ENCODE results near the gene MMP25. TPM values are rescaled to one million over a fixed set of nuclear protein-coding genes. Genes with fewer than 3 reads are reported as not detected.

The MMP25 gene
- total and polyA plus RNA-seq, 9 of the 15 experiments (the other 6 are each of a cell fraction or from before 2014, with no cell fraction given), result 0.03 to 0.04 TPM; not detected in 7

GRCh38 chr16:3059041-3059722, 12.8 kb downstream of the MMP25 start (continued):
- TF ChIP-seq THRA (IDR thresholded peaks at IDR 0.05) (no peak), MAZ (CRISPR knock-in tag; conservative IDR thresholded peaks at IDR 0.05 in 1 of 2, IDR thresholded peaks at IDR 0.05 in 1 of 2) (peak; percentile 97 to 98), SRF (CRISPR knock-in tag; IDR thresholded peaks at IDR 0.05) (0 out of 4 replicates have a peak, but pooled peaks of 1 of the 2 experiments have one; percentile 20), ZNF3 (CRISPR knock-in tag; IDR thresholded peaks at IDR 0.05) (no peak), BDP1 (IDR thresholded peaks at IDR 0.05; ENCODE audit: insufficient read depth, insufficient read length) (no peak), RHOXF2B (CRISPR knock-in tag; conservative IDR thresholded peaks at IDR 0.05) (no peak), XRCC5 (IDR thresholded peaks at IDR 0.05; ENCODE audit: low read depth, low read length) (peak; percentile 54; the same call in 1 of the 2 replicates), GTF2B (IDR thresholded peaks at IDR 0.05; ENCODE audit: extremely low read depth, insufficient read length) (no peak), E2F1 (CRISPR knock-in tag; IDR thresholded peaks at IDR 0.05) (no peak), TRIM24 (IDR thresholded peaks at IDR 0.05) (no peak), HMG20B (CRISPR knock-in tag; IDR thresholded peaks at IDR 0.05) (no peak), DNMT1 (IDR thresholded peaks at IDR 0.05) (no peak), HMGN3 (IDR thresholded peaks at IDR 0.05; ENCODE audit: borderline replicate concordance, extremely low read depth, insufficient read length, low read depth, low read length) (peak; percentile 46), SMC3 (conservative IDR thresholded peaks at IDR 0.05; ENCODE audit: insufficient read depth, low read depth, low read length) (peak; percentile 86)
- TF ChIP-seq, protein P1, sequence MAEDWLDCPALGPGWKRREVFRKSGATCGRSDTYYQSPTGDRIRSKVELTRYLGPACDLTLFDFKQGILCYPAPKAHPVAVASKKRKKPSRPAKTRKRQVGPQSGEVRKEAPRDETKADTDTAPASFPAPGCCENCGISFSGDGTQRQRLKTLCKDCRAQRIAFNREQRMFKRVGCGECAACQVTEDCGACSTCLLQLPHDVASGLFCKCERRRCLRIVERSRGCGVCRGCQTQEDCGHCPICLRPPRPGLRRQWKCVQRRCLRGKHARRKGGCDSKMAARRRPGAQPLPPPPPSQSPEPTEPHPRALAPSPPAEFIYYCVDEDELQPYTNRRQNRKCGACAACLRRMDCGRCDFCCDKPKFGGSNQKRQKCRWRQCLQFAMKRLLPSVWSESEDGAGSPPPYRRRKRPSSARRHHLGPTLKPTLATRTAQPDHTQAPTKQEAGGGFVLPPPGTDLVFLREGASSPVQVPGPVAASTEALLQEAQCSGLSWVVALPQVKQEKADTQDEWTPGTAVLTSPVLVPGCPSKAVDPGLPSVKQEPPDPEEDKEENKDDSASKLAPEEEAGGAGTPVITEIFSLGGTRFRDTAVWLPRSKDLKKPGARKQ (CRISPR knock-in tag; IDR thresholded peaks at IDR 0.05), result no peak
- TF ChIP-seq, protein P2, sequence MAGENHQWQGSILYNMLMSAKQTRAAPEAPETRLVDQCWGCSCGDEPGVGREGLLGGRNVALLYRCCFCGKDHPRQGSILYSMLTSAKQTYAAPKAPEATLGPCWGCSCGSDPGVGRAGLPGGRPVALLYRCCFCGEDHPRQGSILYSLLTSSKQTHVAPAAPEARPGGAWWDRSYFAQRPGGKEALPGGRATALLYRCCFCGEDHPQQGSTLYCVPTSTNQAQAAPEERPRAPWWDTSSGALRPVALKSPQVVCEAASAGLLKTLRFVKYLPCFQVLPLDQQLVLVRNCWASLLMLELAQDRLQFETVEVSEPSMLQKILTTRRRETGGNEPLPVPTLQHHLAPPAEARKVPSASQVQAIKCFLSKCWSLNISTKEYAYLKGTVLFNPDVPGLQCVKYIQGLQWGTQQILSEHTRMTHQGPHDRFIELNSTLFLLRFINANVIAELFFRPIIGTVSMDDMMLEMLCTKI (IDR thresholded peaks at IDR 0.05; ENCODE audit: partially characterized antibody), result no peak
- TF ChIP-seq, protein P3, sequence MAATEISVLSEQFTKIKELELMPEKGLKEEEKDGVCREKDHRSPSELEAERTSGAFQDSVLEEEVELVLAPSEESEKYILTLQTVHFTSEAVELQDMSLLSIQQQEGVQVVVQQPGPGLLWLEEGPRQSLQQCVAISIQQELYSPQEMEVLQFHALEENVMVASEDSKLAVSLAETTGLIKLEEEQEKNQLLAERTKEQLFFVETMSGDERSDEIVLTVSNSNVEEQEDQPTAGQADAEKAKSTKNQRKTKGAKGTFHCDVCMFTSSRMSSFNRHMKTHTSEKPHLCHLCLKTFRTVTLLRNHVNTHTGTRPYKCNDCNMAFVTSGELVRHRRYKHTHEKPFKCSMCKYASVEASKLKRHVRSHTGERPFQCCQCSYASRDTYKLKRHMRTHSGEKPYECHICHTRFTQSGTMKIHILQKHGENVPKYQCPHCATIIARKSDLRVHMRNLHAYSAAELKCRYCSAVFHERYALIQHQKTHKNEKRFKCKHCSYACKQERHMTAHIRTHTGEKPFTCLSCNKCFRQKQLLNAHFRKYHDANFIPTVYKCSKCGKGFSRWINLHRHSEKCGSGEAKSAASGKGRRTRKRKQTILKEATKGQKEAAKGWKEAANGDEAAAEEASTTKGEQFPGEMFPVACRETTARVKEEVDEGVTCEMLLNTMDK (IDR thresholded peaks at IDR 0.05; ENCODE audit: borderline replicate concordance, insufficient read depth, low read depth, low read length, poor library complexity, severe bottlenecking), result peak; percentile 70

Measured in K562 (cell line).